NT2/D1 (cell line): ENCODE data around the gene TEX22.

Source experiments
- SUZ12 ChIP-seq: IDR thresholded peaks from 2 replicates; pipeline ENCODE4 v1.6.1; 2011; ENCODE audit not compliant: insufficient read length, insufficient read depth; ENCODE audit errors: extremely low read depth
- YY1 ChIP-seq: IDR thresholded peaks from 2 replicates; pipeline ENCODE4 v1.6.1; 2011; ENCODE audit not compliant: insufficient read length, insufficient read depth
- ZNF274 ChIP-seq: IDR thresholded peaks from 2 replicates; pipeline ENCODE4 v1.6.1; 2011; ENCODE audit warnings: mild to moderate bottlenecking, low read depth, low read length

DNA sequence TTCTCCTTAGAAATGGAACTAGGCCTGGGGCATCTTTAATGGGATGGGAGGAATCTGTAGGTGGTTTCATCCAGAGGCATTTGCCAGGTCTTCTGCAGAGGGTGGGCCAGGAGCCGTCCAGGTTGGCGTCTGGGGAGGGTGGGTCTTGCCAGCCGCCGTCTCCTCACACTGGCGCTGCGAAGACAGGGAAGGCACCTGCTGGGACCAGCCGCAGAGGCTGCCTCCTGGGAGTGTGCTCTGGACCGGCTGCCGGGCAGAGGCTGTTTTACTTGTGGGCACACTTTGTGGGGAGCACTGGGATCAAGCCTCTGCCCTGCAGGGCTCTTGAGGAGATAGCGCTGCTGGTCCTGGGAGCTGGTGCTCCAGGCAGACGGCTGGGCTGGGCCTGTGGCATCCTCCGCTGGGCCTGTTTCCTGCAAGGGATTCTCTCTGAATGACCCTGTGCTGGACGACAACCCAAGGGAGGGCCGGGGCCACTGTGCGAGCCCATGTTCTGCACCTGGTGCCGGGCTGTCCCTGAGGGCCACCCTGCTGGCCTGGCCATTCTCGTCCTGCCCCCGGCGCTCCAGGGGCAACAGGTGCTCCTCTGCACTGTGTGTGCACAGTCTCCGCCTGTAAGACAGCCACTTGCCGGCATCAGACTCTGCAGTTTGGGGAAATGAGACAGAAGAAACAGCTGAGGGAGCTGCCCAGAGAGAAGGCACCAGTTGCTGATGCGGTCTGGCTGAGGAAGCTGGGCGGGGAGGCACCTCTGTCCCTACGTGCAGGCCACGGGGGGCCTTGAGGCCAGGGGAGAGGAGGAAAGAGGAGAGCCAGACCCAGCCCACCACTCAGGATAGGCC is 10.0 kb upstream of the TEX22 start:
- no peak for TF ChIP-seq ZNF274
- TF ChIP-seq SUZ12 = no peak
- no peak for TF ChIP-seq YY1
